RPMI7951 (cell line): ENCODE measurements around the gene IRF9. TPM values are rescaled to one million over a fixed set of nuclear protein-coding genes. Genes with fewer than 3 reads are reported as not detected.

Source experiments
- DNase-seq: peaks from one replicate; pipeline ENCODE4 v3.0.0-alpha.2; 2012; ENCODE audit warnings: low read depth
- total RNA-seq: library from RNA; depleted of rRNA; stranded (reverse); fragments of >200 nt; shearing (Covaris generic); gene quantifications from 2 replicates; pipeline ENCODE4 v1.2.3, GENCODE V29; 2014

The IRF9 gene
- total RNA-seq, 1 experiment from 2014 or later: 39.3 TPM

- DNase-seq: no peak
Measured at GRCh38 chr14:24131549-24131966, 29.5 kb upstream of the IRF9 start.

- no peak for DNase-seq
Measured at GRCh38 chr14:24132061-24132685, 28.9 kb upstream of the IRF9 start.

GRCh38 chr14:24132976-24133375 is 28.1 kb upstream of the IRF9 start:
- no peak for DNase-seq

DNA sequence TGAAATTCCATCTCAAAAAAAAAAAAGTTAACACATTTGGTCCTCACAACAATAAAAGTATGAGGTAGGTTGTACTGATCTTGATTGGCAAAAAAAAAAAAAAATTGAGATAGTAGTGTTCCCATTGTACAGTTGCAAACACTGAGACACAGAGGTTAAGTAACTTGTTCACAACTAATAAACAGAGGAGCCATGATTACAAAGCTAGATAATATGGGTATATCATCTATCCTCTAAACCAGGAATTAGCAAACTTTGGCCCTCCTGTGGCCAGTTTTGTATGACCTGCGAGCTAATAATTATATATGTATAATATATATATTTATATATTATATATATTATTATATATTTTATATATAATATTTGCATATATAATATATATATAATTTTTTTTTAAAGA is 27.3 kb upstream of the IRF9 start:
- DNase-seq: no peak

DNA sequence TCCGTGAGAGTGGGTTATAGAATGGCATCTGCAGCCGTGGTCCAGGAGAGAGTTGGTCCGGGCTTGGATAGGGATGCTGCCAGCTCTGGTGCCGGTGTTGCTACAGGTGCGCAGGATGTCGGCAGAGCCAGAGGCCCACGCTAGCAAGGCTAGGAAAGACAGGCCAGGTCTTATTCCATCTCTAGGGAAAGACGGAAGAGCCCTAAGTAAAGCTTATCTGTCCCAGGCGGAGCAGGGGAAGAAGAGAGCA is 25.6 kb upstream of the IRF9 start:
- DNase-seq: no peak

DNA sequence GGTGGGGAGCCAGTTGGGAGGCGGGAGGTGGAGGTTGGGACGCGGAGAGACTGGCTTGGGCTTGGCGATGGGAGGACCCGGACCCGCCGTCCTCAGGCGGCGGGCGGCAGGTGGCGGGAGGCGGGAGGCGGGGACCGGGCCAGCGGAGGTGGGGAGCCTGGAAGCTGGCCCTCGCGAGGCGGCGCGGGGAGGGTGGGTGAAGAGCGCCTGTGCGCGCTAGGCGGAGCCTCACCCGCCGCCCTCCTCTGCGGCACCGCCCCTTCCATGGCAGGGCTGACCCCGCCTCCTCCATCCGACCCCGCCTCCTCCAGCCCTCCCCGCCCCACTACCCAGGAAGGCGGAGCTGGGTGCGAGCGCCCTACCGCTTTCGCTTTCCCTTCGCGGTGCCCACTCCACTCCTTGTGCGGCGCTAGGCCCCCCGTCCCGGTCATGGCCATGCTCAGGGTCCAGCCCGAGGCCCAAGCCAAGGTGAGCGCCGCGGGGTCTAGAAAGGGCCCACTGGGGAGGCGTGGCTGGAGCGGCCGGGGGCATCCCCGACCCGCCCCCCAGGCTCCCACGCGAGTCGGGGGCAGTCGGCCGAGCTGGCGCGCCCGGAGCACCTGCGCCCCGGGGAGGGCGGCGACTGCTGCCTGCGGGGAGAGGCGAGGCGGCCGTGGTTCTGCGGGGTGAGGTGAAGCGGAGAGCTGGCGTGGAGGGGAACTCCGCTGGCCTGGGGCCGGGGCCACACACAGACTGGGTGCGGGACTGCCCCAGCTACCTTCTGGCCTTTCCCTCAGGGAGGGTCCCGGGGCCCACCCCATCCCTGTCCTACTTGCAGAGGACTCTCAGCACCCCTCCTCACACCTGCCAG is 25.0 kb upstream of the IRF9 start, which contains the start of gene PSME1:
TSS of gene PSME1 (plus strand) at position 361 of the 850 bp plus-strand sequence. CDS start at position 430, 69 bp downstream.
- peak; percentile 84 for DNase-seq

DNA sequence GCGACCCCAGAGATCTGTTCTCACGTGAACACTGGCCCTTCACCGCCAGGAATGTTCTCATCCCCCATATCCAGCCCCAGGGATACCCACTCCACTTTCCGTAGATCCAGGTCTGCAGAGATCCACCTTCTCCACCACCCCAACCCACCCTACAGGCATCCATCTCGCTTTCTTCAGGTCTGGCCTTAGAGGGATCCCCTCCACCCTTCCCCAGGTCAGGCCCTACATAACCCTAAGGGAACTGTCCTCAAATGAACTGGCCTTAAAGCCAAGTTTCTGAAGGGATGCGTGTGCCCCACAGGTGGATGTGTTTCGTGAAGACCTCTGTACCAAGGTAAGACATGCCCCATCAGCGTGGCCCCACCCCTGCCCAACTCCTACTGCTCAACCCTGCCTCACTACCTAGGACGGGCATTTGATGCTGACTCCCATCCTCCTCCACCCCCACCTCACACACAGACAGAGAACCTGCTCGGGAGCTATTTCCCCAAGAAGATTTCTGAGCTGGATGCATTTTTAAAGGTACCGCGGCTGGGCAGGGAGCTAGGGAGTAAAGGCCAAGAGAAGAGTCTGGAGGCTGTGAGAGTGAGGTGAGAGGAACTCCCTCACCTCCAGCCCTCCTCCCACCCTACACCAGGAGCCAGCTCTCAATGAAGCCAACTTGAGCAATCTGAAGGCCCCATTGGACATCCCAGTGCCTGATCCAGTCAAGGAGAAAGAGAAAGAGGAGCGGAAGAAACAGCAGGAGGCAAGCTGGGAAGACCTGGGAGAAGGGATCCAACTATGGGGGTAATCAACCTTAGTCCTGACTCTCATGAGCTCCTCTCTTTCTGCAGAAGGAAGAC is 24.2 kb upstream of the IRF9 start:
- no peak for DNase-seq

DNA sequence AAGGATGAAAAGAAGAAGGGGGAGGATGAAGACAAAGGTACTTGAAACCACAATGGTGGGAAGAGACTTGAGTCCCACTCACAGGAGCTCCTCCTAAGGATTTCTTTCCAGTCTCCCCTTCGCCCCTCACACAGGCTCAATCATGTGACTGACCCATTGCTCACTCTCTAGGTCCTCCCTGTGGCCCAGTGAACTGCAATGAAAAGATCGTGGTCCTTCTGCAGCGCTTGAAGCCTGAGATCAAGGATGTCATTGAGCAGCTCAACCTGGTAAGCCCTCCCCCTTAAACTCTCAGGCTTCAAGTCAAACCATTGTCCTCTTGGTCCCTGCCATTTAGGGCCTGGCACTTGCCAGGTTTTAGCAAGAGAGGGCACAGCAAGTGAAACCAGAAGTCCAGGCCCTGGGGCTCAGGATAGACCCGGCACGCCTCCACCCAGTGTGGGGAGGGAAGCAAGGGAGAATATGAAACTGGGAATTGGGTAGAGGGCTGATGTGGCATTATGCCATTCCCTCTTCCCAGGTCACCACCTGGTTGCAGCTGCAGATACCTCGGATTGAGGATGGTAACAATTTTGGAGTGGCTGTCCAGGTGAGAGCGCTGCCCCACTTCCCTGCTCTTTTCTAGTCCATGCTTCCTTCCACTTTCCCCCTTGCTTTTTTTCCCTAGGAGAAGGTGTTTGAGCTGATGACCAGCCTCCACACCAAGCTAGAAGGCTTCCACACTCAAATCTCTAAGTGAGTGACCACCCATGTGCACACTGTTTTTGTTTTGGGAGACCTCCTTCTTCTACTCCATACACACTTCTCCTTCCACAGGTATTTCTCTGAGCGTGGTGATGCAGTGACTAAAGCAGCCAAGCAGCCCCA is 23.3 kb upstream of the IRF9 start:
- no peak for DNase-seq

DNA sequence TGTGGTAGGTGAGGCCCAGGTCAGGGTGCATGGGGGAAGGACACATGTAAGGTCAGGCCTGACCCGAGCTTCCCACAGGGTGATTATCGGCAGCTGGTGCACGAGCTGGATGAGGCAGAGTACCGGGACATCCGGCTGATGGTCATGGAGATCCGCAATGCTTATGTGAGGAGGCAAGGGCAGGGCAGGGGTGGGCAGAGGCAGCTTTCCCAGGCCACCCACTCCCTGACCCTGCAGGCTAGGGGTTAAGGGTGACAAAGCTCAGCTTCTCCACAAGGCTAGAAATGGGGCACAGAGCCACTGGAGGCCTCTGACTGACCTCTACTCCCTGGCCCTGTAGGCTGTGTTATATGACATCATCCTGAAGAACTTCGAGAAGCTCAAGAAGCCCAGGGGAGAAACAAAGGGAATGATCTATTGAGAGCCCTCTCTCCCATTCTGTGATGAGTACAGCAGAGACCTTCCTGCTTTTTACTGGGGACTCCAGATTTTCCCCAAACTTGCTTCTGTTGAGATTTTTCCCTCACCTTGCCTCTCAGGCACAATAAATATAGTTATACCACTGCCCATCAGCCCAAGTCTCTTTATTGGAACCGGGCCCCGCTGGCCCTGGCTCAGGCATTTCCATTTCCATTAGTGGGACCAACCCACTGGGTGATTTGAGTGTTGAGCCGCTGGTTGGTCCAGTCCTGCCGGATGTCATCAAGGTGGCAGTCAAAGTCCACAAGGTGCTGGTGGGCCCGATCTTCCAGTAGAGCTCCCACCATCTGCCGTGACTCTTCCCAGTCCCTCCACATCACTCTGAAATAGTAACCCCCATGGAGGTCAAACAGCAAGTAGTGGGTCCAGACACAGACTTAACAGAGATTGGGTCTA is 22.4 kb upstream of the IRF9 start:
- no peak for DNase-seq

DNA sequence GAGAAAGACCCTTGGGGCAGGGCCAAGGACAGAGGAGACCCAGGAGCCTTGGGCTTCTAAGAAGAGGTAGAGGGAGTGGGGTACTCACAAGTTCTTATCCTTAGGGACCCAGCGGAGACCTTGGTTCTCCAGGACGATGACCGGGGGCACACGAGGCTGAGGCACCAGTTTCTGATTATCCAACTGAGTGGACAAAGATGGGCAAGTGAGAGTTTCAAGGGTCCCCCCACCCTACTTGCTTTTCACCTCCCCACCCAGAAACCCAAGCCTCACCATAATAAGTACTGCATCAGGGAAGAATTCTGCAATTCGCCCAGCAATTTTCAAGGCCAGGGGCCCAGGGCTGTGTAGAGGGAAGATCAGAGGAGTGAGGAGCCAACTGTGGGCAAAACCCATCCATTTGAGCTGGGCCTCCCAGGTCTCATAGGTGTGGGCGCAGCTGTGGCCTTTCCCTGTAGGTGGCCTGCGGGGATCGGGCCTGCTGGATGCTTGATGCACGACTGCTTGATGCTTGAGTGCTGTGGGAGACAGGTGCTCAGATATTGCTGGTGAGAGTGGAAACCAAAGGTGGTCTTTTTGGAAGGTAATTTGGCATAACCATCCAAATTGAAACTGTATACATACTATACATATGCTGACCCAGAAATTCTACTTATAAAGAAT is 21.7 kb upstream of the IRF9 start:
- DNase-seq: no peak

DNA sequence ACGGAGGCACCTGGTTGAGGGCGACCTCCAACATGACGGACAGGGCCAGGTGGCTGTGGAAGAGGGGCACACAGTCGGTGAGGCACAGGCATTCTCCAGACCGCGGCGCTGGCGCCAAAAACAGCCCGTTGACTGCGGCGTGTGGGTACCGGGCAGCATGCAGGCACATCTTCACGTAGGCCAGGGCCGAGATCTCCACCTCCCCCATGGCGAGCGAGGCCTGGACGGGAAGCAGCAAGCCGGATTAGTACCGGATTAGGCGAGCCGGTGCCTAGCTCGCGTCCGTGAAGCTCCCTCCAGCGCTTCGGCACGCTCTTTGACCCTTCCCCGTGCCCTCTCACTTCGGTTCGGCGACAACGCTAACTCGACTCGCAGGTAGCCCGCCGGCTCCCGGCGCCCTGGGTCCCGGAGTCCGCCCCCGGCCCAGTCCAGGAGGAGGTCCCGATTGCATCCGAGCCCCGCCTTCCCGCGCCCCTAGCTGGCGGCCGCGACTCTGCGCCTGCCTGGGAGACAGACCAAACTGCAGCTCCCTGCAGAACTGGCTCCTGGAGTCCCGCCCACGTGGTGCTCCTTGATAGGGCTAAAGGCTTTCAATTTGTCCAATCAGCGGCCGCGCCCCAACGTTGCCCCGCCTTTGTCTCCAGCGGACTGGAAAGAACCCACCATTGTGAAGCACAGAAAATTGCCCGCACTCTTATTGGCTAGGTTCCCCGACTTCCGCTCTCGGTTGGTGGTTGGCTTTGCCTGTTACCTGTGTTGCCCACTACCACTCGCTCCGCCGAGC is 19.8 kb upstream of the IRF9 start, which contains the start of gene EMC9:
TSS of gene EMC9 (minus strand) at position 495 of the 784 bp plus-strand sequence. CDS start at position 208, 287 bp downstream.
- DNase-seq: peak; percentile 99

GRCh38 chr14:24143511-24143910 is 17.6 kb upstream of the IRF9 start:
- peak; percentile 19 for DNase-seq

DNA sequence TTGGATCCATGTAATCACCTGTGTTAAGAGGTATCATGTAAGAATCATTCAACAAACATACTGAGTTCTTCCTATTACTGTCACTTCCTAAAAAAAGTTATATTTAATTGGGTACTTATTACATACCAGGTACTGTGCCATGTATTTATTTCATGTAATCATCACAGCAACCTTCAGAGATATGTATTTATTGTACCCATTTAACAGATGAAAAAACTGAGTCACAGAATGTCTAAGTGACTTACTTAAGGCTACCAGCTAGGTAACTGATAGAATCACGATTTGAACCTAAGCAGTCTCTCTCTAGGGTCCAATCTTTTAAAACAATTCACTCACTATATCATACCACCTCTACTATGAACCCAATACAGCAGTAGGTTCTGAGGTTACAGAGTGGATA is 16.6 kb upstream of the IRF9 start:
- DNase-seq: no peak

GRCh38 chr14:24145219-24145618 is 15.8 kb upstream of the IRF9 start:
- DNase-seq: no peak

- no peak for DNase-seq
Measured at GRCh38 chr14:24145690-24146452, 15.2 kb upstream of the IRF9 start.

DNA sequence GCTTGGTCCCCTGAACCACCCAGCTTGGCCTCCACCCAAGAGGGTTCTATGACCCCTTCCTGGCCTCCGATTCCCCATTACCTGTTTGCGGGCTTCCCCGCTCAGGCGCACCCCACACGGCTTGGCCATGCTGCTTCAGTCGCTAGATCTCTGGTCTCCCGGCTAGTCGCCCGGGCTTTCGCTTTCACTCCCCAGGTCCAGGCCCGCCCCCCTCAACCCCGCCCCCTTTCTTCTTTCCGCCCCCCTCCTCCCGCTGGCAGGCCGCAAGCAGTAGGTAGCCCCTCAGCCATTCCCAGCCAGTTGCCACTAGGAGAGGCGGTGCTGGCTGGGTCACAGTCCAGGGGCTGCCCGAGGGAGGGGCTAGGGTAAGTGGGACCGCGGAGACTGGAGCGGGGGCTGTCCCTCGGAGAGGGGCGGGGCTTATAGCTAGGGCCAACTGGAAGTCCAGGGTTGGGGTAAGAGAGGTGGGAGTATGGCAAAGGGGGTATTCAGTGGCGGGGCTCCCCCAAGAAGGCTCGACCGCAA is 14.6 kb upstream of the IRF9 start, which contains the start of gene PSME2:
TSS of gene PSME2 (minus strand) at position 158 of the 525 bp plus-strand sequence. CDS start at position 129, 29 bp downstream.
- peak; percentile 97 for DNase-seq

- DNase-seq: peak; percentile 98
Measured at GRCh38 chr14:24146978-24147760, 13.9 kb upstream of the IRF9 start, which contains the start of gene RNF31. Gene RNF31, plus strand, starts transcription at chr14:24147498. Its CDS starts 201 bp downstream, at chr14:24147699.
